ENCODE data around the gene ZCCHC4.
"Not testable (repeated sequence)": the region's sequence is repeated elsewhere in the genome, so short reads cannot be mapped to it uniquely, and the experiment has no call there.

The ZCCHC4 gene

DNA sequence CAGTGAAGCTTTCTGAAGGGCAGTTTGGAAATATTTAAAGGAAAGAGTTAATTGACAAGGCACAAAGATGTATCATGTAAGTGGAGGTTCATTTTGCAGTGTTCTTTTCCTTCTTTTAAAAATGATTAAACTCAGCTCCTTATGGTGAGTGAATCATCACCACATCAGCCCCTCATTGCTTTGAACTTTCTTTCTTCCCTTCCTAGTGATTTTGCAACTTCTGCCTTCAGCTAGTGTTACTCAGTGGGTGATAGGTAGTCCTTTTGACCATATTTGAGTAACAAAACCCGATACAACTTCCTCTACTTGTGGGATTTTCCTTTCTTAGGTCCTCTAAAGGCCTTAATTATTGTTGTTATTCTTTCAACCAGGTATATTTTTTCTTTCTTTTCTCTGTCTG, 8.2 kb downstream of the ZCCHC4 start:
- DNase-seq (ENCODE audit: low read depth) = no peak

DNA sequence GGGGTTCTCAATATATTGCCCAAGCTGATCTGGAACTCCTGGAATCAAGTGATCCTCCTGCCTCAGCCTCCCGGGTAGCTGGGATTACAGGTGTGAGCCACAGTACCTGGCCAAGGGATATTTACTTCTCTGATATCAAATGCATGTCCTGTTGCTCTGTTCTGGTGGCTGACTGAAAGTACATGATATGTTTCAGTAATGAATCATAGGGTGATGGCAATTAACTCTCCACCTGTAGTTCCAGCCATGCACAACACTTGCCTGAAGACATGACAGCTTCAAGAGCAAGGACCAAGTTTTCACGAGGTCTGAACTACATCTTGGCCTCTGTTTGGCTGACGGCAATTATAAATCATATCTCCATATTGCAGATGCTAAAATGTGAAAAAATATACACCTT, 9.1 kb downstream of the ZCCHC4 start:
- no peak for DNase-seq (ENCODE audit: low read depth)

DNA sequence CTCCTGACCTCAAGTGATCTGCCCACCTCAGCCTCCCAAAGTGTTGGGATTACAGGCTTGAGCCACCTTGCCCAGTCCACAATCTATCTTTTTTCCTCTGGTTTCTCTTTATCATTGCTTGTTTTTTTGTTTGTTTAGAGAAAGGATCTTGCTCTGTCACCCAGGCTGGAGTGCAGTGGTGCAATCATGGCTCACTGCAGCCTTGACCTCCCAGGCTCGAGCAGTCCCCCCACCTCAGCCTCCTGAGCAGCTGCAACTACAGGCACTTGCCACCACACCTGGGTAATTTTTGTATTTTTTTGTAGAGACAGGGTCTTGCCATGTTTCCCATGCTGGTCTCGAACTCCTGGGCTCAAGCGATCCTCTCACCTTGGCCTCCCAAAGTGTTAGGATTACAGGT, 15.9 kb downstream of the ZCCHC4 start:
- DNase-seq (ENCODE audit: low read depth) = not testable (repeated sequence)

DNA sequence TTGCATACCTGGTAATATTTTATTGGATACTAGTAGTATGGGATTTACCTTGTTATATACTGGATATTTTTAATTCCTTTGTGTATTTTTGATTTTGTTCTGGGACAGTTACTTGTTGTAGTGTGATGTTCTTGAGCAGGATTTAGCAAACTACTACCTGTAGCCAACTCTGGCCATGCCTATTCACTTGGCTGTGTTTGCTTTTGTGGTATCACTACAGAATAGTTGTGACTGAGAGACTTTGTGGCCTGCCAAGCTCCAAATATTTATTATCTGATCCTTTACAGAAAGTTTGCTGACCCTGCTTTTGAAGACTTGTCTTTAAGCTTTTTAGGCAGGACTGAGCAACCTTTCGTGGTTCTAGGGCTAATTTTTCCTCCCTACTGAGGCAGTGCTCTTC, 17.8 kb downstream of the ZCCHC4 start:
- no peak for DNase-seq (ENCODE audit: low read depth)

DNA sequence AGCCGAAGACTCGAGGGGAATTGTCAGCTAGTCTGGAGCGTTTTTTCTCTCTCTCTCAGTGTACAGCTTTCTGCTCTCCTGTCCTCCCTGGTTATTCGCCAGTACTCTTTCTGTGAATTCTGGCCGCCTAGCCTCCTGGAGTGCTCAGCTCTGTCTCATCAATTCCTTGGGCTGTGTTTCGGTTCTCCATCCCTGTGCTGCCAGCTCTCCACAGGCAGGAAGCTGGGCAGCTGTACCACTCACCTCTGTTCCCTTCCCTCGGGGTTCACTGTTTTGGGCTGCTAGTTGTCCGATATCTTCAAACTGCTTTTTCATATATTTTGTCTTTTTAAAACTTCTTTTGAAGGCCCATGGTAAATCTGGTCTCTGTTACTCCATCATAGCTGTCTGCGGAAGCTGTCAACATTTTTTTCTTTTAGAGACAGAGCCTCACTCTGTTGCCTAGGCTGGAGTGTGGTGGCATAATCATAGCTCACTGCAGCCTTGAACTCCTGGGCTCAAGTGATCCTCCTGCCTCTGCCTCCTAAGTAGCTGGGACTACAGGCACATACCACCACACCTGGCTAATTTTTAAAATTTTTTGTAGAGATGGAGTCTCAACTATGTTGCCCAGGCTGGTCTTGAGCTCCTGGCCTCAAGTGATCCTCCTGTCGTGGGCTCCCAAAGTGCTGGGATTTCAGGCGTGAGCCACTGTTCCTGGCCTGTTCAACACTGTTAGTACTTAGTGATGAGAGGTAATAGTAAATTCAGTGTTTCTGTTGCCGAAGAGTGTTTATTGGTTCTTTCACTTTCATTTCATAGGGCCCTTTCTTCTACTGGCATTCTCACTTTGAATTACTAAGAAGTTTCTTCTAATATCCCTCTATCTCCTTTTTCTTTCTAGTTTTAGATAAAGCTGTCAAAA, 18.6 kb downstream of the ZCCHC4 start:
- no peak for DNase-seq (ENCODE audit: low read depth)

DNA sequence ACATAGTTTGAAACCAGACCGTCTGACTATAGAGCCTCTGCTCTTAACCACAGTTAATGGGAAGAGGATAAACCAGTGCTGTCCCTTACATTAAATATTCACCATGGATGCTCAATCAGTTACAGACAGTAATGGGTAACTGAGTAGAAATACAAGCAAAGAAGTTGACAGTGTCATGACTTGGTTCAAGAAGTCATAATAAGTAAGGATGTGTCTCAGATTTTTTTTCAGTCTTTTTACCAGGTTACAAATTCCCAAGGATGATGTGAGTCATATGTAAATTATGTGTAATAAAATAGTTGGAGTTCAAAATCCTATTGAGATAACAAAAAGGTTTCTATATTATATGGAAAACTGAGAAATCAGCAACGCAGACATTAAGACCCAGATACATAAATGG, 31.1 kb downstream of the ZCCHC4 start:
- no peak for DNase-seq (ENCODE audit: low read depth)

DNA sequence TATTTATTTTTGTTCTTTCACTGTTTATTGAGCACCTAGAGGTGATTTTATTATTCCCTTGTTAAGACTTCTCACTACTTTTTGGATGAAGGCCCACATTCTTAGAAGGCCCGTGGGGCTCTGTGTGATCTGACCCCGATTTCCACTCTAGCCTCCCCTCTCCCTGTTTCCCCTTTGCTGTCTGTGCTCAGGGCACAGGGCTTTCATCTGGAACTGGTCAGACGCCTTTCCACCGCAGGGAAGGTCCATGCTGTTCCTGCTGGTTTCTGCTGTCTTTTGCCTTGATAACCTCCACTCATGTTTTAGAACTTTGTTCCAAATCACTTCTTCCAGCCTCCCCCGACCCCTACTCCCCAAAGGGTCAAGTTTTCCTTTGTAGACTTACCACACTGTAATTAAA, 33.2 kb downstream of the ZCCHC4 start:
- DNase-seq (ENCODE audit: low read depth) = no peak

DNA sequence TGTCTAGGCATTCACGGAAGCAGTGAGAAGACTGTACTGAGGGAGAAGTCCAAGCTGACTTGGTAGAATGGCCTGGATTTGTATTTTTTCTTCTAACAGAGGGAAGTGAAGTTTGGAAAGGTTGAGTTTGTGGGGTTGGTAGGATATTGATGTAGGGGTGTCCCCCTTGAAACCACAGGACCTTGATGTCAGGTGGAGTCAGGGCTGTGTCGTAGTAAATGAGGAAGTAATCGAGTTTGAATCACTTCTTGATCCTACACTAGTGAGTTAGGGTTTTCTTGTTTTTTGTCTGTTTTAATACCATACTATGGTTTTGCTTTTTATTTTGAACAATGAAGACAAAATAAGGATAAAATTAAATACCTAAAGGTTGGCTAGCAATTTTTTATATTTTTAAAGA, 34.3 kb downstream of the ZCCHC4 start:
- DNase-seq (ENCODE audit: low read depth) = no peak

DNA sequence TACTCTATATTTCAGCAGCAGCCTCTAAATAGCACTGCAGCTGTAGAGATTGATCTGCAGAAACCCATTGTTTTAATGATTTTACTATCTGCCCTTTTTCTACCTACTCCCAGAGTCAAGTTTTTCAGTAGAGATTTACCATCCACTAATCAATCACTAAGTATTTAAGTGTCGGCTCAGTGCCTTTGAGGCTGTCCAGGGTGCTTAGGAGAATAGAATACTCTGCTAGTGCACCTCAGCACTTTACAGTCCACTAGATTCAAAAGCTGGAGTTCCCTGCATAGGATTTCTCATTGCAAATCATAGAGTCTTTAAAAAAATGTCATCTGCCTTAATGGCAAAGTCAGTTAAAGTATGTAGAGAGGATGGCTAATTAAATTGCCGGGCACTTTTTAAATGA, 34.9 kb downstream of the ZCCHC4 start:
- DNase-seq (ENCODE audit: low read depth) = no peak

DNA sequence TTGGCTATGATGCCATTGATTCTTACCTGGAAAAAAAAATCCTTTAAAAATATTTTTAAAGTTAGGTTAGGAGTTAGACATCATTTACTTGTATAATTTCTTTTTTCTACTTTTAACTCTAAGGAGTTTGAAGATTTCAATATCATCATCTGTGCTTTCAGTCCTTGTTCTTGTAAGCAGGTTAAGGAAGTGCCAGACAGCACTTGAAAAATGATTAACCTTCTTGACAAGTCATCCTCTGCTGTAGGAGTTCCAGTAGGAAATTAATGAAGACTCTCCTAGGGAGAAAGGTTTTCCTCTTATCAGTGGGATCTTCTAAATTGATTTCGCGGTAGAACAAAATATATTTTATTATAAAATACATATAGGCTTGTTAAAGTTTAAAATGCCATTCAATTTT, 35.4 kb downstream of the ZCCHC4 start:
- no peak for DNase-seq (ENCODE audit: low read depth)

DNA sequence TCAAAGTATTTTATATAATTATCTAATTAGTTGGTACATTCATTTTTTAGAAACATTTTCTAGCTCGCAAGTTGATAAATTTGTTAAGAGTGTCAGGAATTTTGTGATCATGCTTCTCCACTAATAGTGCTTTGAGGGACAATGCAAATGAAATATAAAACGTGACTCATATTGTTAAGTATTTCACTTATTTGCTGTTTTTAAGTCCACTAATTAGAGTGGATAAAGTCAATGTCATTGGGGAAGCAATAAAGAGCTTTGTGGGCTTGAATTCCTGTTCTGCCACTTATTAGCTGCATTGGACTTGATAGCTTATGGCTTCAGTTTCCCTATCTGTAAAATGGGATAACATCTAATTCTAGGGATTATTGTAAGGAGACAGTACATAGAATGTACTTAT, 38.0 kb downstream of the ZCCHC4 start:
- DNase-seq (ENCODE audit: low read depth) = no peak

DNA sequence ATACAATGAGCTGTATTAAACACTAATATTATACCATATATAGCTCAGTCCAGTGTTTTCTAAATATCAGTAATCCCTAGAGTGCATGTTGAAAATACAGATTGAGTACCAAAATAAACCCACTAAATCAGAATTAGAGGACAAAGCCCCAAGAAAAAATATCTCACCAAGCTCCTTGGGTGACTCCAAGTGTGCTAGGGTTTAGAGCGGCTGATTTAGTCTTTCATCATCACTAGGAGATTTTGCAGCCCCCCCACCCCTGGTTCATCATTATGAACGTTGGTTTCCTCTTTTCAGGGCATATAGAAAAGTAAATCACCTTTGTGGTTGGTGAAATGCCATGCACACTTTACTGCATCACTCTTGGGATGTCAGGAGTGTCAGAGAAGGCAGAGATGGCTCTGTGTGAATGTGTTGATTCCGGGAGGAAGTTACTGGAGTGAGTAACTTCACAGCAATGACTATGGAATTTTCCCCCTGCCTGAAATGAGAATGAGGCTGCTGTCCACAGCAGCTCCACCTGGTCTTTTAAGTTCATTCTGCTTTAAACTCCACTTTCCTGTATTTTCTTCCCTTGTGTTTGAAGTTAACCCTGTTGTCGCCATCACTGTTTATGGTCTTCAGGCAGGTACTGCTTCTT, 39.3 kb downstream of the ZCCHC4 start:
- no peak for DNase-seq (ENCODE audit: low read depth)

DNA sequence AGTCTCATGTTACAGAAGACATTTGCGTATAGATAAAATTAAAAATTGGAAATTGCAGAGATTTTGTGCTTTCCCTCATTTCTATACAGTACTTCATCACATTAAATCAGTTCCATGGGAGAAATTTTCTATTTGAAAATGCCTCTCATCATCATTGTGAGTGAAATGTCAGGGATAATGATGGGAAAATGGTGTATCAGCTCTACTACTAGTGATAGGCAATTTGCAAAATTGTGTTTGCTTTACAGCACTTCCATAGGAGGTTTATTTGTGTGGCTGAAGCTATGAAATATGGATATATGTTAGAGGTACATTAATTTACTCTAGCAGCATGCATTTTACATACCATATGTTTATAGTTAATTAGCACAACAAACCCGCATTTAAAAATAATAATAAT, 43.5 kb downstream of the ZCCHC4 start:
- DNase-seq (ENCODE audit: low read depth) = no peak

DNA sequence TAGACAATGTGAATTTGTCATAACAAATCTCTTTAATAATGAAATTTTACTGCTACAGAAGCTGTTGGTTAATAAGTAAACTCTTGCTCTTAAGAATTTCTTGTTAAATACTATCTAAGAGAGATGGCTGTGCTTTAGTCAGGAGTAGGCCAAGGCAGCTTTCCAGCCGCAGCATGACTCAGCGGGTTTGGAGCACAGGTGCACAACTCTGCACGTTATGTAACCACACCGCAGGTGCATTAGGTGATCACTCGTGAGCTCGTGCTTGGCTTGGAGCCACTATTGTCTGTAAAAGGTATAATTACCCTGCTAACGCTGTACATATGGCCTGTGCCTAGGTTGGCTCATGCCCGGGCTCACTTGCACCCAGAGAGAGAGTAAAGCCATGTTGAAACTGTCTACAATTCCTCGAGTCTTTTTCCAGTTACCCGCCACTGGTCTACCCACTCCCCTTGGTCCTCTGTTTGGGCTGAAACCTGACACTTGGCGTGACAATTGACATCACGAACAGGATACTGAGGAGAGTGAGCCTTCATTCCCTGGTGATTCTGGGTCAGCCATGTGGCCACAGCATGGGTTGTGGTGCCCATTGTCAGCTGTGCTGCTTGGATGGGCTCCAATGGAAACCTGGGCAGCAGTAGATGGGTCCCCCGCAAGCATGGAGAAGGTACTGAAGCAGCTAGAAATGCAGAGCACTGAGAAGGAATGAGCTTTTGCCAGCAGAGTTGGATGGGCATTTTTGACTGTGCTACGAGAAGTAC, 46.1 kb downstream of the ZCCHC4 start:
- no peak for DNase-seq (ENCODE audit: low read depth)

DNA sequence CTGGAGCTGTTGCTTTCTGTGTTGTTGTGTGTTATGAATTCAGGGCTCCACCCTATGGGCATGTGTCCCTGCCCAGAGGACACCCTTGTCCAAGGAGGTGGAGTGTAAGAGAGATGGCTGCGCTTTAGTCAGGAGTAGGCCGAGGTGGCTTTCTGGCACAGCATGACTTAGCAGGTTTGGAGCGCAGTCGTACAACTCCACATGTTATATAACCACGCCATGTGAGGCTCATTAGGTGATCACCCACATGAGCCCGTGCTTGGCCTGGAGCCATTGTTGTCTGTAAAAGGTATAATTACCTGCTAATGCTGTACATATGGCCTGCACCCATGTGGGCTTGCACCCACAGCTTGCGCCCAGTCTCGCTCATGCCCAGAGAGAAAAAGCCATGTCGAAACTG, 48.7 kb downstream of the ZCCHC4 start:
- no peak for DNase-seq (ENCODE audit: low read depth)

DNA sequence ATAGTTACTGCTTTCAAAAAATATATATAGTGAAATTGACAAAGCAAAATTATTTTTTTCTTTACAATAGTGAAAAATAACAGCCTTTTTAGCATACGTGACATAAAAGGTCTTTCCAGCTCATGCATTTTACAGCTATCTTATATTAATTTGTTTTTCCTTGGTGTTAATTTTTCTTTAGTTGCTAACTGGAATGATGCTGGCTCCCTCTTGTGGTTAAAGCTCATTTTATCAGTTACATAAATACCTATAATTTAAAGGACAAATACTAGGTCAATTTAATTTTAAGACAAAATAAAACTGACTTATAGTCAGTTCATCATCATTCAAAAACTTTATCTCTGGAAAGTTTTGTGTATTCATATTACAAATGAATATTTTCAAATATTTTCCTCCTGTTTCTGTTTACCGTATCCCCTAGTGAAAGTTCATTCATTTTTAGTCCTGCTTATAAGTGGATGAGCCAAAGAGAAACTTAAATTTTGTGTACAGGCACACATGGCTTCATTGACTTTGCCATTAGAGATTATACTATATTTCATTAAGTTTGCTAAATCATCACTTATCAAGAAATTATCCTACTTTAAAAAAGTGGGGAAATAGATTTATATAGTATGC, 54.5 kb downstream of the ZCCHC4 start:
- DNase-seq (ENCODE audit: low read depth) = no peak

DNA sequence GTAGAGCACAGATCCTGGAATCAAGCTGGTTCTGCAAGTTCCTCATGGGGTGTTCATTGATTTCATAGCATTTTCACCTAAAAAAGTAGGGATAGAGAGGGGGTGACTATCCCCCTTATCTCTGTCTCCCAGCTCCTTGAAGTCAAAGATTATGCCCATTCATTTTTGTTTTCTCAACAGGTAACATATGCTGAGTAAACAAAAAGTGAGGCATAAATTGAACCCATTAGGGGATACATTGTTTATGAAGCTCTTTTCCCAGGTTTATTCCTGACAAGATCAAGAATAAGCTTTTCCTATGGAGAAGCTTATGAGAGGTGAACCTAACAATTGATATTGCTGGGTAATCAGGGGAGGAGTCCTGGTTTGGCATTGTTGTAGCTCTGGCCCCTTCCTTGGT, 55.3 kb downstream of the ZCCHC4 start:
- DNase-seq (ENCODE audit: low read depth) = no peak

DNA sequence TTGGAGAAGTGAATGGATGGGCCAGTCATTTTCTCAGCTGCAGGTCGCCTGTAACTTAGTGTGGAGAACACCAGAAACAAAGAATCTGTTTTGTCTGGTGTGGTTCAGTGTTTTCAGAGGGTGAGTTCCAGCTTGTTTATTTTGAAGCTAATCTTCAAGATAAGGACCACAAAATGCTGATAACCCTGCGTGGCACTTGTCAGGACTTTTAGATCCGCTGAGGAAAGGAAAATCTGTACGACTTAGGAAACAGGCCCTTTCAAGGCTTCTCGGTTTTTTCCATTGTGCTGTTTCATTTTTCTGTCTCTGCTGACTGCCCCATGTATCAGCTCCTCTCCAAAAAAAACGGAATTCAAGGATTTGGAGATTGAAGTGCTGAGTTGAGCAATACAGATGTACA, 55.7 kb downstream of the ZCCHC4 start:
- no peak for DNase-seq (ENCODE audit: low read depth)

DNA sequence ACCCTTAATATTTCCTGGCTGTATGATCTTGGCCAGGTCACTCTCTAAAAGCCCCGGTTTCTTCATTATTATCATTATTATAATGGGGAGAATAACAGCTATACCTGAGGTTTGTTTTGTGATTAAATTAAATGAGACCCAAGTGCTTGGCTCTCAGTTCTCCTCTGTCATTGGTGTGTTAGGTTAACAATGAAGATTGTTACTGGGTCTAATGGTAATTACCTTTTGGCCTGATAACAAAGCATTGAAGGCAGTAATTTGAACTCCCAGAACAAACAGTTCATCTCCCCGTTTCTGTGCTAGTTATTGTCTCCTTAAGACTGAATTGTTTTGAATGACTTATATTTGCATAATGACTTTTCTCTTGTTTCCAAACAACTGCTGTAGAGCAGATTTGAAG, 57.7 kb downstream of the ZCCHC4 start:
- no peak for DNase-seq (ENCODE audit: low read depth)

DNA sequence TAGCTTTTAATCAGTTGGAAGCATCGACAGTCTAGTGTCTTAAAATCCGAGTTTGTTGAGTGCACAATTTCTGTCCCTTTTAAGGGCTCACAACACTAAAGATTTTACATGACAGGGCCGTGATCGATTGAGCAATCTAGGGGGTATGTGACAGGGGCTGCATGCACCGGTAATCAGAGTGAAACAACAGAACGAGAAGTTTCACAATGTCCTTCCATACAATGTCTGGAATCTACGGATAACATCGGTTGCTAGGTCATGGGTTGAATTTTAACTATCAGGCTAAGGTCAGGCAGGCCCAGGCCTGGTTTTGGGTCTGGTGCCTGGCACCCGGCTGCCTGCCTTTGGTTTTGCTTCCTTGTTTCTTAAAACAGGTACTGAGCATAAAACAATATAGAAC, 60.0 kb downstream of the ZCCHC4 start:
- not testable (repeated sequence) for DNase-seq (ENCODE audit: low read depth)

DNA sequence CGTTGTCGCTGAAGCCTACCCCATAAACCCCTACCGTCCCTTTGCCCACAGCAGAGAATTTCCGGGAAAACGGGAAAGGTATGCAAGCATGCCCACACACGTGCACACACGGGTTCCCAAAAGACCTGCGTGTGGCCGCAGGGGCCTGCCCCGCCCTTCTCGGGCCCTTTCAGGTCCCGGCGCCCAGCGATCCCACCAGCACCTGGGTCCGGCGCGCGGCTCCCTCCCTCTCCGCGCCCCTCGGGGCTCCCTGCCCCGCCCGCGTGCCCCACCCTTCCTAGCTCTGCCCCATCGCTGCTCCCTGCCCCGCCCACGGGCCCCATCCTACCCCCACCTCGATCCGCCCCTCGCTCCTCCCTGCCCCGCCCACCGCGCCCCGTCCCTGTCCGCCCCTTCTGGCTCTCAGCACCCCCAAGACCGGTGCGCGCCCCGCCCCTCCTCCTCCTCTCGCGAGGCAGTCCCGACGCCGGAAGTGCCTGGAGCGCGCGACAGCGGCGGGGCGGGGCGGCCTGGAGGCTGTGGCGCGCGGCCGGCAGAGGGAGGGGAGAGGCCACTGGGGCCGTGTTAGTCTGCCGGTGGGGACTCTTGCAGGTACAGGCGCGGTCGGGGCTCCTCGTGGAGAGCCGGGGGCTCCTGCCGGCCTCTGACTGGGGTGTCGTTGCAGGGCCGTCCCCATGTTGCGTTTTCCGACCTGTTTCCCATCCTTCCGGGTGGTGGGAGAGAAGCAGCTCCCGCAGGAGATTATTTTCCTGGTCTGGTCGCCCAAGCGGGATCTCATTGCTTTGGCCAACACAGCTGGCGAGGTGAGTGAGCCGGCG, 64.4 kb downstream of the ZCCHC4 start, which contains the start of gene ANAPC4:
TSS of gene ANAPC4 (plus strand) at position 510 of the 818 bp plus-strand sequence. CDS start at position 675, 165 bp downstream.
- DNase-seq (ENCODE audit: low read depth) = peak; percentile 80
